Activated CD8-positive, alpha-beta memory T cell treated with anti-CD3 and anti-CD28 coated beads, Interleukin-2, amount 50 U/mL, for 24 hours (primary cell): ENCODE results near the gene TEX29.

ENCODE experiments used
- DNase-seq: peaks from one replicate; pipeline ENCODE4 v3.0.0-alpha.2; 2020; ENCODE audit errors: extremely low read depth

The TEX29 gene

GRCh38 chr13:111368091-111368490 lies 47.6 kb downstream of the TEX29 start:
- no peak for DNase-seq

DNA sequence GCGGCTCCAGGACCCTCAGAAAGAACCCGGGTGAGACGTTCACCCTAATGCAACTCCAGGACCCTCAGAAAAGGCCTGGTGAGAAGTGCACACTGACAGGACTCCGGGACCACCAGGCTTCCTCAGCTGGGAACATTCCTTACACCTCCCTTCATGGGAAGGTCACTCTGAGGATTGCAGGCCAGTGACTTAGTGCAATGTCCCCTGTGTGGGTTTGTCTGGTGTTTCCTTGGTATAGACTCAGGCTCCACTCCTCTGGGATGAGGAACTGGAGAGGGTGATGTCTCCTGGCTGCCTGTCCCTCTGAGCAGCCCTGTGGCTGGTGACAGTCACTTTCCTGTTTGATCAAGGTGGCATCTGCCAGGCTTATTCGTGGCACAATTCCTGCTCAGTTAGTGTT lies 49.7 kb downstream of the TEX29 start:
- DNase-seq = no peak

- DNase-seq = no peak
Observed at GRCh38 chr13:111370570-111371535, 50.4 kb downstream of the TEX29 start.

GRCh38 chr13:111371720-111372119 lies 51.3 kb downstream of the TEX29 start:
- DNase-seq = no peak

GRCh38 chr13:111372651-111373425 lies 52.4 kb downstream of the TEX29 start:
- DNase-seq = no peak

GRCh38 chr13:111373486-111373885 lies 53.0 kb downstream of the TEX29 start:
- DNase-seq = no peak

- DNase-seq = no peak
Observed at GRCh38 chr13:111380431-111380830, 60.0 kb downstream of the TEX29 start.

GRCh38 chr13:111382411-111382810 lies 62.0 kb downstream of the TEX29 start:
- DNase-seq = no peak

GRCh38 chr13:111382877-111383276 lies 62.4 kb downstream of the TEX29 start:
- DNase-seq = no peak

DNA sequence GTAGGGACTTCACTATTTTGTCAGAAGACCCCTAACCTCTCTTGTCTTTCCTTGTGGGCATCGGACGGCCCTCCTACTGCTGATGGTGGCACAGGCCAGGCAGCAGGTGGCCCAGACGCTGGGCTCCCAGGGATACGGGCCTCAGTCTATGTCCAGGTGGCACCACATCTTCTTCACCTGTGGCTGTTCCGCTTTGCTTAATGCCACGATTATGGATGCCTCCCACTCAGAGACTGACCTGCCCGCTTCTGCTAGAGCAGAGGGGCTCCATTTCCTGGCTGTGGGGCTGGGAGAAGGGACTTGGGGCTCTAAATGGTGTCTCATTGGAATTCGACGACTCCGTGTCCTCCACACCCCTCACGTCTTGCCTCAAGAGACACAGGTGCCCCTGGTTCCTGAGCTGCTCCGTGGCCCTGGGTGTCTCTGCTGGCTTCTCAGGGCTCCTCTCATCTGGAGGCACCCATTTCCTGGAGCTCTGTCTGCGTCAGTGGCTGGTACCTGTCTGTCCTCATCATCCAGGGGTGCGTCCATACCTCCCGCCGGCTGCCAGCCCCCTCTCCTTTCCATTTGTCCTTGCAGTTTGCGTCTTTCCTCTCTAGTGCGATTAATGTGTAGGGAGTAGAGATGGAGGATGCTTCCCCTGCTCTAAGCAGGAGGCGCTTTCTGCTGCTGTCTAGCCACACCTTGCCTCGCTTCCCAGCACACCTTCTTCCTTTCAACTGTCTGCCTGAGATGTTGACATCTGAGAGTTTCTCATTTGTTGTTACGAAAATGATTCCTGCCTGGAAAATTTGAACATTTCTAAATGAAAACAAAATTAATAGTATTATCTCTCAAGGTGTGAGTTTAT lies 63.4 kb downstream of the TEX29 start:
- DNase-seq = no peak

- DNase-seq = no peak
Observed at GRCh38 chr13:111384441-111385182, 64.2 kb downstream of the TEX29 start.

DNA sequence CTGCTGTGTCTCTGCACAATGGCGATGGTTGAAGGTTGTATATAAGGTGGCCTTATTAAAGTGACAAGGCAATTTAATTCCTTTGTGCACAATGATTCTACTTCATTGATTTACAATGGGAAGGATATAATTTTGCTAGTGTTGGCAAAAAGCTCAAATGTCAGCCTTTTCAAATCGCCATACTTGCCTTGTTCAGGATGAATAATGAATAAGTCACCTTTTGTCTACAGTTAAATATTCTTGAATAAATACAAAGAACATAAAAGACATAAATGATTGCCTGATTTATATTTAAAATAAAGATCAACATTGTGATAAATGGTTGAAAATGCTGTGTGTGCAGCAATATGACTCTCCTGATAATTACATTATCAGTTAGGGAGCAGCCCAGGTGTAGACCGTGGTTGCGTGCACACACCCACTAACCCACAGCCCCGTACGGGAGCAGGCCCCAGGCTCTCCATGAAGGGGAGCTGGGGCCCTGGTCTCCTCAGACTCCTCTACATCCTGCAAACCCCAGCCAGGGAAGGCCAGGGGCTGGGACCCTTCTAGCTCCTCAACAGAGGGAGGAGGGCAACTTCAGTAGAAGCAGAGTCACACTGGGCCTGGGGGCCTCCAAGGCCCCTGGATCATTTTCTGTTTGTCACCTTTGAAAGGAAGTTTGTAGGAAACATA lies 64.9 kb downstream of the TEX29 start:
- no peak for DNase-seq

GRCh38 chr13:111387026-111387871 lies 66.8 kb downstream of the TEX29 start:
- no peak for DNase-seq

DNA sequence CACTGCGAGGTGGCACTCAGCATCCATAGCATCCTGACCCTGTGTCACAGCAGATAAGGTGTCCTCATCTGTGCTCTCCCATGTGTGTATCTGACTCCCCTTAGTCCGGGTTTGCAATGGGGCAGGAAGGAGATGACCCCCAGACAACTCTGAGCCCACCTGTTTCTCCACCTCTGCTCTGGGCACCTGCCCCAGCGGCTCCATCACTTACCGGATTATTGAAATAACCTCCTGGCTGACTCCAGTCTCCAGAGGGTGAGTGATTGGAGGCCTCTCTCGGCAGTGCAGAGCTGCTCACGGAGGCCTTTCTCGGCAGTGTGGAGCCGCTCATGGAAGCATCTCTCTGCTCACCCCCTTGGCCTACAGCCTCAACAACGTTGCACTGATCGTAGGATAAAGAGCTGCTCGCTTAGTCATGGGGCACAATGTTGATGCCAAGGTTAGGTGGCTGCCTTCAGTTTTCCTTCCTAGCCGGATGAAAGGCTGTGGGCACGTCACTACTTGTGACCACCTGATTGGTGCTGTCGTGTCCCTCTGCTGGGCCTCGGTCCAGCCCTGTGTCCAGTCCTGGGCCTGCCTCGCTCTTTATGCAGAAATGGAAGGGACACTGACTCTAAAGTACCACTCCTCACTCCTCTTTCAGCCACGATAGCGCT lies 67.6 kb downstream of the TEX29 start:
- DNase-seq = no peak

GRCh38 chr13:111388851-111389500 lies 68.5 kb downstream of the TEX29 start:
- no peak for DNase-seq

GRCh38 chr13:111389621-111390521 lies 69.4 kb downstream of the TEX29 start:
- no peak for DNase-seq

- DNase-seq = no peak
Observed at GRCh38 chr13:111390522-111391270, 70.3 kb downstream of the TEX29 start.
